ENCODE data around the gene ODF4. TPM values are rescaled to one million over a fixed set of nuclear protein-coding genes. Genes with fewer than 3 reads are reported as not detected.

The ODF4 gene
- total and polyA plus RNA-seq, 2 donors from 2014 or later: not detected

Other genes starting within 250 kb of the ODF4 start
- gene ALOXE3, start 221.3 kb upstream of the ODF4 start, total RNA-seq: not detected
- gene ALOXE3, start 221.3 kb upstream of the ODF4 start, polyA plus RNA-seq (ENCODE audit: insufficient read depth, low read depth, low replicate concordance): not detected
- 0.25 TPM for gene HES7, start 215.7 kb upstream of the ODF4 start, total RNA-seq
- gene HES7, start 215.7 kb upstream of the ODF4 start, polyA plus RNA-seq (ENCODE audit: insufficient read depth, low read depth, low replicate concordance): not detected
- gene PER1, start 187.4 kb upstream of the ODF4 start, total RNA-seq: 161 TPM
- 25.2 TPM for gene PER1, start 187.4 kb upstream of the ODF4 start, polyA plus RNA-seq (ENCODE audit: insufficient read depth, low read depth, low replicate concordance)
- gene VAMP2, start 176.9 kb upstream of the ODF4 start, total RNA-seq: 107 TPM
- 124 TPM for gene VAMP2, start 176.9 kb upstream of the ODF4 start, polyA plus RNA-seq (ENCODE audit: insufficient read depth, low read depth, low replicate concordance)
- gene TMEM107, start 163.5 kb upstream of the ODF4 start, total RNA-seq: 23.4 TPM
- gene TMEM107, start 163.5 kb upstream of the ODF4 start, polyA plus RNA-seq (ENCODE audit: insufficient read depth, low read depth, low replicate concordance): 24.6 TPM
- gene BORCS6, start 149.7 kb upstream of the ODF4 start, total RNA-seq: 8.6 TPM
- gene BORCS6, start 149.7 kb upstream of the ODF4 start, polyA plus RNA-seq (ENCODE audit: insufficient read depth, low read depth, low replicate concordance): 15.4 TPM
- gene AURKB, start 129.3 kb upstream of the ODF4 start, total RNA-seq: 2.8 TPM
- 0.43 TPM for gene AURKB, start 129.3 kb upstream of the ODF4 start, polyA plus RNA-seq (ENCODE audit: insufficient read depth, low read depth, low replicate concordance)
- gene CTC1, start 91.8 kb upstream of the ODF4 start, total RNA-seq: 57.2 TPM
- 12.2 TPM for gene CTC1, start 91.8 kb upstream of the ODF4 start, polyA plus RNA-seq (ENCODE audit: insufficient read depth, low read depth, low replicate concordance)
- 49.5 TPM for gene PFAS, start 90.6 kb upstream of the ODF4 start, total RNA-seq
- 7.6 TPM for gene PFAS, start 90.6 kb upstream of the ODF4 start, polyA plus RNA-seq (ENCODE audit: insufficient read depth, low read depth, low replicate concordance)
- 20.1 TPM for gene RANGRF, start 51.2 kb upstream of the ODF4 start, total RNA-seq
- gene RANGRF, start 51.2 kb upstream of the ODF4 start, polyA plus RNA-seq (ENCODE audit: insufficient read depth, low read depth, low replicate concordance): 91.8 TPM
- 11.1 TPM for gene SLC25A35, start 44.4 kb upstream of the ODF4 start, total RNA-seq
- 17.2 TPM for gene SLC25A35, start 44.4 kb upstream of the ODF4 start, polyA plus RNA-seq (ENCODE audit: insufficient read depth, low read depth, low replicate concordance)
- gene ARHGEF15, start 29.6 kb upstream of the ODF4 start, total RNA-seq: 27.8 TPM
- gene ARHGEF15, start 29.6 kb upstream of the ODF4 start, polyA plus RNA-seq (ENCODE audit: insufficient read depth, low read depth, low replicate concordance): 14.0 TPM
- gene RPL26, start 43.4 kb downstream of the ODF4 start, total RNA-seq: 1,267 TPM
- gene RPL26, start 43.4 kb downstream of the ODF4 start, polyA plus RNA-seq (ENCODE audit: insufficient read depth, low read depth, low replicate concordance): 2,696 TPM
- gene RNF222, start 58.0 kb downstream of the ODF4 start, total RNA-seq: not detected
- gene RNF222, start 58.0 kb downstream of the ODF4 start, polyA plus RNA-seq (ENCODE audit: insufficient read depth, low read depth, low replicate concordance): not detected
- 66.1 TPM for gene NDEL1, start 96.0 kb downstream of the ODF4 start, total RNA-seq
- 17.9 TPM for gene NDEL1, start 96.0 kb downstream of the ODF4 start, polyA plus RNA-seq (ENCODE audit: insufficient read depth, low read depth, low replicate concordance)